Measurements from ENCODE around the gene CAT.

CAT gene

DNA sequence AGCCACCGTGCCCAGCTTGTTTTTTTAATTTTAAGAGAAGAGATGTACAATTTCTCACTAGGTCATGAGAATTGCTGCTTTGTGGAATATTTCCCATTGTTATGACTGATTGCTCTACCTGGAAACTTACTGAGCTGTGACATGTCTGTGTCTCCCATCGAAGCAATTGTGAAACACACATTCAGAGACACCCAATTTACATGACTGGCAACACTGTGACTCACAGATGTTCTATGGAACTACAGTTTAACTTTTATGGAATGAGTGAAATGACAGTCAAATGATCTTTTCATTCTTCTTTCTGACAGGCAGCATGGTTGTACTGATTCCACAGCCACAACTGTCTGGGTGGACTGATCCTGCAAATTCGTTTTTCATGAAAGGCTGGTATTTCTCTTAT is 42.6 kb downstream of the CAT start:
- no peak for TF ChIP-seq CTCF (IDR thresholded peaks at IDR 0.05; ENCODE audit: insufficient read depth, low read length, poor library complexity, severe bottlenecking)
- TF ChIP-seq EZH2phosphoT487 (conservative IDR thresholded peaks at IDR 0.05; ENCODE audit: low read length) = no peak
- Histone ChIP-seq H3K4me3 (ENCODE audit: insufficient read depth, low read length, poor library complexity, severe bottlenecking) (no peak overlapping the region), H3K79me2 (ENCODE audit: insufficient read depth, low read length) (no peaks in the 10 kb centered on the region), H2AFZ (ENCODE audit: low read depth, low read length, severe bottlenecking) (no peak overlapping the region), H4K20me1 (ENCODE audit: low read depth, low read length) (no peaks in the 10 kb centered on the region), H3K9me2 (replicated peaks; ENCODE audit: insufficient read depth, low read length) (no peaks in the 10 kb centered on the region), H3F3A (ENCODE audit: insufficient read depth) (no peaks in the 10 kb centered on the region), H3K9ac (ENCODE audit: low read length) (no peak overlapping the region), H3K4me2 (ENCODE audit: low read depth, low read length, poor library complexity, severe bottlenecking) (no peak overlapping the region), H3K36me3 (ENCODE audit: low read length) (no peaks in the 10 kb centered on the region), H3K27ac (ENCODE audit: low read depth, low read length) (no peak overlapping the region), H3K9me3 (ENCODE audit: insufficient read depth, low read length) (no peaks in the 10 kb centered on the region), H3K27me3 (ENCODE audit: low read length) (no peaks in the 10 kb centered on the region)

DNA sequence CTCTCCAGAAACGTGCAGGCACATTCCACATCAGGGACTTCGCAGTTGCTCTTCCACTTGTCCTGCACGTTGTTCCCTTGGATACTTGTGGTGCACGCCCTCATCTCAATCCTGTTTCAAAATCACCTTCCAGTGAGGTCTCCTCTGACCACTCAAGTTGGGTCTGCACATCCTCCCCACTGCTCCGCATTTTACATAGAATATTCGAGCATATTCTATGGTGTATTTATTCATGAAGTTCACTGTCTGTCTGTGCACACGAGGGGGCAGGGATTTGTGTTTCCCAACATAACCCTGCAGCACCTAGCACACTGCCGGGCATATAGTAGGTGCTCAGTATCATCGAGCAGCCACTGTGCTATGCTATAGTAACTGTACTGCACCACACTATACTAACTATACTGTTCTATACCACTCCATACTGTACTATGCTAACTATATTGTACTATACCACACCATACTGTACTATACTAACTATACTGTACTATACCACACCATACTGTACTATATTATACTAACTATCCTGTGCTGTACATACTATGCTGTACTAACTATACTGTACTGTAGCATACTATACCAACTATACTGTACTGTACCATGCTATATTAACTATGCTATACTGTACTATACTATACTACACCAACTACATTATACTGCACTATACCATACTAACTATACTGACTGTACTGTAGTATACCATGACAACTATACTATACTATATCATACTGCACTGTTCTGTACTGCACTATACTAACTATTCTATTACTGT is 44.6 kb downstream of the CAT start:
- Histone ChIP-seq H3K9me3 (ENCODE audit: insufficient read depth, low read length) (no peaks in the 10 kb centered on the region), H4K20me1 (ENCODE audit: low read depth, low read length) (no peaks in the 10 kb centered on the region), H3K4me3 (ENCODE audit: insufficient read depth, low read length, poor library complexity, severe bottlenecking) (no peak overlapping the region), H3K27me3 (ENCODE audit: low read length) (no peaks in the 10 kb centered on the region), H3K36me3 (ENCODE audit: low read length) (no peaks in the 10 kb centered on the region), H3K79me2 (ENCODE audit: insufficient read depth, low read length) (no peaks in the 10 kb centered on the region), H3K9me2 (replicated peaks; ENCODE audit: insufficient read depth, low read length) (no peaks in the 10 kb centered on the region), H3K27ac (ENCODE audit: low read depth, low read length) (no peak overlapping the region), H3K9ac (ENCODE audit: low read length) (no peak overlapping the region), H3F3A (ENCODE audit: insufficient read depth) (no peaks in the 10 kb centered on the region), H2AFZ (ENCODE audit: low read depth, low read length, severe bottlenecking) (no peak overlapping the region), H3K4me2 (ENCODE audit: low read depth, low read length, poor library complexity, severe bottlenecking) (no peak overlapping the region)
- TF ChIP-seq CTCF (IDR thresholded peaks at IDR 0.05; ENCODE audit: insufficient read depth, low read length, poor library complexity, severe bottlenecking) (no peak), EZH2phosphoT487 (conservative IDR thresholded peaks at IDR 0.05; ENCODE audit: low read length) (no peak)

- Histone ChIP-seq H3K4me3 (ENCODE audit: insufficient read depth, low read length, poor library complexity, severe bottlenecking) (no peak overlapping the region), H3K9me3 (ENCODE audit: insufficient read depth, low read length) (no peaks in the 10 kb centered on the region), H4K20me1 (ENCODE audit: low read depth, low read length) (no peaks in the 10 kb centered on the region), H3K4me2 (ENCODE audit: low read depth, low read length, poor library complexity, severe bottlenecking) (no peak overlapping the region), H3K36me3 (ENCODE audit: low read length) (no peaks in the 10 kb centered on the region), H2AFZ (ENCODE audit: low read depth, low read length, severe bottlenecking) (no peak overlapping the region), H3K9ac (ENCODE audit: low read length) (no peak overlapping the region), H3K79me2 (ENCODE audit: insufficient read depth, low read length) (no peaks in the 10 kb centered on the region), H3K27me3 (ENCODE audit: low read length) (no peaks in the 10 kb centered on the region), H3K27ac (ENCODE audit: low read depth, low read length) (no peak overlapping the region), H3F3A (ENCODE audit: insufficient read depth) (no peaks in the 10 kb centered on the region), H3K9me2 (replicated peaks; ENCODE audit: insufficient read depth, low read length) (no peaks in the 10 kb centered on the region)
- no peak for TF ChIP-seq CTCF (IDR thresholded peaks at IDR 0.05; ENCODE audit: insufficient read depth, low read length, poor library complexity, severe bottlenecking)
- TF ChIP-seq EZH2phosphoT487 (conservative IDR thresholded peaks at IDR 0.05; ENCODE audit: low read length) = no peak
Observed at GRCh38 chr11:34487430-34487829, 48.7 kb downstream of the CAT start.
